ENCODE results near the gene POLR3B. TPM values are rescaled to one million over a fixed set of nuclear protein-coding genes. Genes with fewer than 3 reads are reported as not detected.
"Not testable (repeated sequence)": the region's sequence is repeated elsewhere in the genome, so short reads cannot be mapped to it uniquely, and the experiment has no call there.

Gene POLR3B
- total RNA-seq, 1 experiment from 2014 or later, result 14.8 TPM

DNA sequence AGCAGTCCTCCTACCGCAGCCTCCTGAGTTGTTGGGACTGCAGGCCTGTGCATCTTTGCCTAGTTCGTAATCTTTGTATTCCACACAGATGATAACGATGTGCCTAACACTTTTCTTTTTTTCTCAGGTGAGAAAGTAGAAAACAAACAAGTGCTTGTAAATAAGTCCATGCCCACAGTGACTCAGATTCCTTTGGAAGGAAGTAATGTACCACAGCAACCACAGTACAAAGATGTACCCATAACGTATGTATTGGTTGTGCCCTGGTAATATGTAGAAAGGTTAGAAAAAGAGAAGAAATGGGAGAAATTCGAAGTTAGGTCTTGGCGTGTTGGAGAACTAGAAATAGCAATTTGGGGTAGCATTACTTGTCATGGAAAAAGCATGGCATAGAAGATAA lies 101.6 kb downstream of the POLR3B start:
- no peaks in the 10 kb centered on the region for H3K36me3 ChIP-seq (ENCODE audit: insufficient read depth, low read length, poor library complexity, severe bottlenecking)
- no peaks in the 10 kb centered on the region for H3K9me3 ChIP-seq (ENCODE audit: low read depth, low read length, poor library complexity, severe bottlenecking)
- intact Hi-C loops (cut with micrococcal nuclease; ENCODE audit: unreplicated experiment), result no loop called here
- H3K4me1 ChIP-seq (ENCODE audit: insufficient read depth, low read length, poor library complexity, severe bottlenecking), result no peaks in the 10 kb centered on the region
- no peak overlapping the region for H3K27ac ChIP-seq (ENCODE audit: low read depth, low read length, poor library complexity, severe bottlenecking)
- no TSS peak for BruUV-seq (replicated peaks)
- DNase-seq (ENCODE audit: low spot score), result no peak
- no peaks in the 10 kb centered on the region for H3K27me3 ChIP-seq (replicated peaks; ENCODE audit: insufficient read depth, low read depth, low read length, poor library complexity)
- ChIA-PET CTCF (no interaction called here), POLR2A (ENCODE audit: low non-redundant PET) (no interaction called here)
- H3K4me3 ChIP-seq (ENCODE audit: low read depth, low read length, poor library complexity, severe bottlenecking), result no peak overlapping the region
- TF ChIP-seq EZH2 (IDR thresholded peaks at IDR 0.05; ENCODE audit: borderline replicate concordance, low read depth, low read length, poor library complexity, severe bottlenecking) (no peak), CTCF (conservative IDR thresholded peaks at IDR 0.05; ENCODE audit: low read depth, low read length) (no peak)

- POLR2A ChIA-PET (ENCODE audit: low non-redundant PET), result no interaction called here
- DNase-seq (ENCODE audit: low spot score), result no peak
- Histone ChIP-seq H3K27me3 (replicated peaks; ENCODE audit: insufficient read depth, low read depth, low read length, poor library complexity) (no peaks in the 10 kb centered on the region), H3K36me3 (ENCODE audit: insufficient read depth, low read length, poor library complexity, severe bottlenecking) (no peaks in the 10 kb centered on the region), H3K9me3 (ENCODE audit: low read depth, low read length, poor library complexity, severe bottlenecking) (no peaks in the 10 kb centered on the region), H3K4me3 (ENCODE audit: low read depth, low read length, poor library complexity, severe bottlenecking) (no peak overlapping the region), H3K4me1 (ENCODE audit: insufficient read depth, low read length, poor library complexity, severe bottlenecking) (no peaks in the 10 kb centered on the region), H3K27ac (ENCODE audit: low read depth, low read length, poor library complexity, severe bottlenecking) (no peak overlapping the region)
- no TSS peak for BruUV-seq (replicated peaks)
- CTCF ChIA-PET, result no interaction called here
- TF ChIP-seq CTCF (conservative IDR thresholded peaks at IDR 0.05; ENCODE audit: low read depth, low read length), result no peak
- TF ChIP-seq EZH2 (IDR thresholded peaks at IDR 0.05; ENCODE audit: borderline replicate concordance, low read depth, low read length, poor library complexity, severe bottlenecking), result no peak
- intact Hi-C loops (cut with micrococcal nuclease; ENCODE audit: unreplicated experiment), result no loop called here
These were observed 102.0 kb downstream of the POLR3B start for GRCh38 chr12:106459534-106459933.

- TF ChIP-seq EZH2 (IDR thresholded peaks at IDR 0.05; ENCODE audit: borderline replicate concordance, low read depth, low read length, poor library complexity, severe bottlenecking) (no peak), CTCF (conservative IDR thresholded peaks at IDR 0.05; ENCODE audit: low read depth, low read length) (no peak)
- no peak overlapping the region for H3K27ac ChIP-seq (ENCODE audit: low read depth, low read length, poor library complexity, severe bottlenecking)
- H3K27me3 ChIP-seq (replicated peaks; ENCODE audit: insufficient read depth, low read depth, low read length, poor library complexity), result no peaks in the 10 kb centered on the region
- ChIA-PET CTCF (no interaction called here), POLR2A (ENCODE audit: low non-redundant PET) (no interaction called here)
- no peaks in the 10 kb centered on the region for H3K4me1 ChIP-seq (ENCODE audit: insufficient read depth, low read length, poor library complexity, severe bottlenecking)
- no peak overlapping the region for H3K4me3 ChIP-seq (ENCODE audit: low read depth, low read length, poor library complexity, severe bottlenecking)
- intact Hi-C loops (cut with micrococcal nuclease; ENCODE audit: unreplicated experiment), result no loop called here
- no peaks in the 10 kb centered on the region for H3K9me3 ChIP-seq (ENCODE audit: low read depth, low read length, poor library complexity, severe bottlenecking)
- DNase-seq (ENCODE audit: low spot score), result no peak
- no peaks in the 10 kb centered on the region for H3K36me3 ChIP-seq (ENCODE audit: insufficient read depth, low read length, poor library complexity, severe bottlenecking)
- no TSS peak for BruUV-seq (replicated peaks)
These were observed 104.2 kb downstream of the POLR3B start for GRCh38 chr12:106461730-106462129.

DNA sequence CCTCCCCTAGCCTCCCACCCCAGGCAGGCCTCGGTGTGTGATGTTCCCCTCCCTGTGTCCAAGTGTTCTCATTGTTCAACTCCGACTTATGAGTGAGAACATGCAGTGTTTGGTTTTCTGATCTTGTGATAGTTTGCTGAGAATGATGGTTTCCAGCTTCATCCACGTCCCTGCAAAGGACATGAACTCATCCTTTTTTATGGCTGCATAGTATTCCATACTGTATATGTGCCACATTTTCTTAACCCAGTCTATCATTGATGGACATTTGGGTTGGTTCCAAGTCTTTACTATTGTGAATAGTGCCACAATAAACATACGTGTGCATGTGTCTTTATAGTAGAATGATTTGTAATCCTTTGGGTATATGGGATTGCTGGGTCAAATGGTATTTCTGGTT lies 108.1 kb downstream of the POLR3B start:
- H3K4me1 ChIP-seq (ENCODE audit: insufficient read depth, low read length, poor library complexity, severe bottlenecking); DNase-seq (ENCODE audit: low spot score); H3K27me3 ChIP-seq (replicated peaks; ENCODE audit: insufficient read depth, low read depth, low read length, poor library complexity); H3K36me3 ChIP-seq (ENCODE audit: insufficient read depth, low read length, poor library complexity, severe bottlenecking); H3K27ac ChIP-seq (ENCODE audit: low read depth, low read length, poor library complexity, severe bottlenecking); H3K9me3 ChIP-seq (ENCODE audit: low read depth, low read length, poor library complexity, severe bottlenecking); intact Hi-C loops (cut with micrococcal nuclease; ENCODE audit: unreplicated experiment); CTCF ChIA-PET; H3K4me3 ChIP-seq (ENCODE audit: low read depth, low read length, poor library complexity, severe bottlenecking); POLR2A ChIA-PET (ENCODE audit: low non-redundant PET); BruUV-seq (replicated peaks): not testable (repeated sequence)

DNA sequence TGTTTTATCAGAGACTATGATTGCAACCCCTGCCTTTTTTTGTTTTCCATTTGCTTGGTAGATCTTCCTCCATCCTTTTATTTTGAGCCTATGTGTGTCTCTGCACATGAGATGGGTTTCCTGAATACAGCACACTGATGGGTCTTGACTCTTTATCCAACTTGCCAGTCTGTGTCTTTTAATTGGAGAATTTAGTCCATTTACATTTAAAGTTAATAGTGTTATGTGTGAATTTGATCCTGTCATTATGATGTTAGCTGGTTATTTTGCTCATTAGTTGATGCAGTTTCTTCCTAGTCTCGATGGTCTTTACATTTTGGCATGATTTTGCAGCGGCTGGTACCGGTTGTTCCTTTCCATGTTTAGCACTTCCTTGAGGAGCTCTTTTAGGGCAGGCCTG lies 118.1 kb downstream of the POLR3B start:
- H3K27me3 ChIP-seq (replicated peaks; ENCODE audit: insufficient read depth, low read depth, low read length, poor library complexity); POLR2A ChIA-PET (ENCODE audit: low non-redundant PET); H3K4me3 ChIP-seq (ENCODE audit: low read depth, low read length, poor library complexity, severe bottlenecking); H3K27ac ChIP-seq (ENCODE audit: low read depth, low read length, poor library complexity, severe bottlenecking); H3K9me3 ChIP-seq (ENCODE audit: low read depth, low read length, poor library complexity, severe bottlenecking); CTCF ChIA-PET; BruUV-seq (replicated peaks); H3K4me1 ChIP-seq (ENCODE audit: insufficient read depth, low read length, poor library complexity, severe bottlenecking); H3K36me3 ChIP-seq (ENCODE audit: insufficient read depth, low read length, poor library complexity, severe bottlenecking); DNase-seq (ENCODE audit: low spot score); intact Hi-C loops (cut with micrococcal nuclease; ENCODE audit: unreplicated experiment): not testable (repeated sequence)

- H3K9me3 ChIP-seq (ENCODE audit: low read depth, low read length, poor library complexity, severe bottlenecking); H3K36me3 ChIP-seq (ENCODE audit: insufficient read depth, low read length, poor library complexity, severe bottlenecking); BruUV-seq (replicated peaks); POLR2A ChIA-PET (ENCODE audit: low non-redundant PET); CTCF ChIA-PET; H3K4me1 ChIP-seq (ENCODE audit: insufficient read depth, low read length, poor library complexity, severe bottlenecking); H3K27me3 ChIP-seq (replicated peaks; ENCODE audit: insufficient read depth, low read depth, low read length, poor library complexity); H3K4me3 ChIP-seq (ENCODE audit: low read depth, low read length, poor library complexity, severe bottlenecking); DNase-seq (ENCODE audit: low spot score); intact Hi-C loops (cut with micrococcal nuclease; ENCODE audit: unreplicated experiment); H3K27ac ChIP-seq (ENCODE audit: low read depth, low read length, poor library complexity, severe bottlenecking): not testable (repeated sequence)
These were observed 120.1 kb downstream of the POLR3B start for GRCh38 chr12:106477627-106478026.
